IPS-18c (cell line): ENCODE data around the gene PRODH.
A peak's percentile ranks its signal among the peaks of the same experiment; 100 is the strongest.
"Not testable (repeated sequence)": the region's sequence is repeated elsewhere in the genome, so short reads cannot be mapped to it uniquely, and the experiment has no call there.

ENCODE experiments used
- H3K4me3 ChIP-seq: 2 replicates; pipeline ENCODE4 v1.7.0; 2013; ENCODE audit warnings: low read depth, mild to moderate bottlenecking, low read length, moderate library complexity; ENCODE audit not compliant: insufficient read depth
- H3K9me3 ChIP-seq: one replicate; pipeline ENCODE4 v1.6.1; 2013; ENCODE audit warnings: mild to moderate bottlenecking, low read length, moderate library complexity; ENCODE audit not compliant: control insufficient read depth, insufficient read depth

The PRODH gene

GRCh38 chr22:18935889-18936529, at the start of gene PRODH:
TSS of gene PRODH (minus strand) at chr22:18936293. CDS start at chr22:18936287, 6 bp downstream.
- no peak within 1 kb of the TSS for H3K4me3 ChIP-seq

GRCh38 chr22:18985780-18986179, 49.7 kb upstream of the PRODH start:
- Histone ChIP-seq H3K9me3 (no peaks in the 10 kb centered on the region), H3K4me3 (no peak overlapping the region)

More at GRCh38 chr22:18935889-18936529, at the start of gene PRODH:
- H3K9me3 ChIP-seq = no peaks in the 10 kb centered on the region

DNA sequence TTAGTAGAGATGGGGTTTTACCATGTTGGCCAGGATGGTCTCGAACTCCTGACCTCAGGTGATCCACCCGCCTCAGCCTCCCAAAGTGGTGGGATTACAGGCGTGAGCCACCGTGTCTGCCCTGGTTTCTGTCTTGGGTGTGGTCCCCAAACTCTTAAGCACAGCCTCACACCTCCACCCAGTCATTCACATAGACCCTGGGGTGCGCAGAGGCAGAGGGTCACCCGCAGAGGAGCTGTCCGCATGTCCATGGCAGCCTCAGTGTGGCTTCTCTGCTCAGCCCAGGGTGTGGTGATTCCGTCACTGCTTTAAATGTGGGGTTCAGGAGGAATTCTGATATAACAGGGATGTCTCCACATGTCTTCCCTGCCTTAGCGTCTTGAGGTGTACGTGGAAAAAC, 48.5 kb upstream of the PRODH start:
- Histone ChIP-seq H3K9me3 (no peaks in the 10 kb centered on the region), H3K4me3 (no peak overlapping the region)

- Histone ChIP-seq H3K4me3 (no peak overlapping the region), H3K9me3 (no peaks in the 10 kb centered on the region)
These were observed 47.1 kb upstream of the PRODH start for GRCh38 chr22:18983120-18983651.

- no peaks in the 10 kb centered on the region for H3K9me3 ChIP-seq
These were observed 44.7 kb upstream of the PRODH start for GRCh38 chr22:18980829-18981228.

GRCh38 chr22:18979957-18980356, 43.9 kb upstream of the PRODH start:
- H3K9me3 ChIP-seq = no peaks in the 10 kb centered on the region

More at GRCh38 chr22:18980829-18981228, 44.7 kb upstream of the PRODH start:
- no peak overlapping the region for H3K4me3 ChIP-seq

DNA sequence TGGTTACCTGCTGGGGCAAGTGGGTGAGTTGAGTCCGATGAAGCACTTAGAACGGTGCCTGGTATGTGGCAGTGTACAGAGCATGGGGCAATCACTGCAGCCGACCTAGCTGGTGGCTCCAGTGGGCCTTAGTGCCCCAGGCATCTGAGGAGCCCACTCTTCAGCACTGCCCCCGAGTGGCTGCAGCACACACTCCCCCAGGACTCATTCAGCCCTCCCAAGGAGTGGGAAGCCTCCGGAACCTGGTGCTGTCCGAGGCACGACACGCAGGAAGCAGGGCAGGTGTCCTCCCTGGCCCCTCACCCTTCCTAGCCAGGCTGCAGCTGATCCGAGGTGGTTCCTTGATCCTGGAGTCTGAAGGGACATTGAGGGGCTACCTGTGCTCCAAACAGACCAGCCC, 42.4 kb upstream of the PRODH start:
- H3K9me3 ChIP-seq = no peaks in the 10 kb centered on the region
- no peak overlapping the region for H3K4me3 ChIP-seq

More at GRCh38 chr22:18979957-18980356, 43.9 kb upstream of the PRODH start:
- H3K4me3 ChIP-seq = no peak overlapping the region

DNA sequence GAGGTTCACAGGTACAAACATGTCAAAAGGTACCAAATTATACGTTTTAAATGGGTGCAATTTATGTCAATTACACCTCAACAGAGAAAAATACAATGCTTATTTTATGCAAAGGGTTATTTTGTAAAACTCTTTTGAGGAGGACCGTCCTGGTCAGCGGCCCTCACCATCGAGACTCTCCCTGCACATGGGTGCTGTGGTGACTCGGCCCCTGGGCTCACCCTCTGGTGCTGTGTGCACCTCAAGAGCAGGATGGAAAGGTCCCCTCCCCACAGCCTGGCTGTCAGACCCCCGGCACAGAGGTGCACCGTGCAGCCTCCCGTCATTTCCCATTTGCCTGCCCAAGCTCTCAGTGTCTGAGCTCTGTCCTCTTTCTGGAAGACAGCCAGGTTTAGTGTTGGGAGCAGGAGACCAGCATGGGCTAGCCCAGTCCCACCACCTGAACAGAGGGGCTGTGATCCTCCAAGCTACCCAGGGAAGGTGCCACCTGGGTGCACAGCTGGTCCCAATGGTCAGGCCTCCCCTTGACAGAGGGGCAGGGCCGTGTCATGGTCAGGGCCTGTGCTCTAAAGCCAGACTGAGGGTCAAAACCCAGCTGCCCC, 41.8 kb upstream of the PRODH start:
- H3K9me3 ChIP-seq = no peaks in the 10 kb centered on the region

GRCh38 chr22:18976197-18976751, 40.2 kb upstream of the PRODH start:
- Histone ChIP-seq H3K9me3 (no peaks in the 10 kb centered on the region), H3K4me3 (no peak overlapping the region)

More for the DNA sequence above, 41.8 kb upstream of the PRODH start:
- H3K4me3 ChIP-seq = no peak overlapping the region

GRCh38 chr22:18975434-18976196, 39.5 kb upstream of the PRODH start:
- Histone ChIP-seq H3K4me3 (no peak overlapping the region), H3K9me3 (no peaks in the 10 kb centered on the region)

GRCh38 chr22:18974477-18975180, 38.5 kb upstream of the PRODH start:
- H3K4me3 ChIP-seq = no peak overlapping the region
- H3K9me3 ChIP-seq = no peaks in the 10 kb centered on the region

DNA sequence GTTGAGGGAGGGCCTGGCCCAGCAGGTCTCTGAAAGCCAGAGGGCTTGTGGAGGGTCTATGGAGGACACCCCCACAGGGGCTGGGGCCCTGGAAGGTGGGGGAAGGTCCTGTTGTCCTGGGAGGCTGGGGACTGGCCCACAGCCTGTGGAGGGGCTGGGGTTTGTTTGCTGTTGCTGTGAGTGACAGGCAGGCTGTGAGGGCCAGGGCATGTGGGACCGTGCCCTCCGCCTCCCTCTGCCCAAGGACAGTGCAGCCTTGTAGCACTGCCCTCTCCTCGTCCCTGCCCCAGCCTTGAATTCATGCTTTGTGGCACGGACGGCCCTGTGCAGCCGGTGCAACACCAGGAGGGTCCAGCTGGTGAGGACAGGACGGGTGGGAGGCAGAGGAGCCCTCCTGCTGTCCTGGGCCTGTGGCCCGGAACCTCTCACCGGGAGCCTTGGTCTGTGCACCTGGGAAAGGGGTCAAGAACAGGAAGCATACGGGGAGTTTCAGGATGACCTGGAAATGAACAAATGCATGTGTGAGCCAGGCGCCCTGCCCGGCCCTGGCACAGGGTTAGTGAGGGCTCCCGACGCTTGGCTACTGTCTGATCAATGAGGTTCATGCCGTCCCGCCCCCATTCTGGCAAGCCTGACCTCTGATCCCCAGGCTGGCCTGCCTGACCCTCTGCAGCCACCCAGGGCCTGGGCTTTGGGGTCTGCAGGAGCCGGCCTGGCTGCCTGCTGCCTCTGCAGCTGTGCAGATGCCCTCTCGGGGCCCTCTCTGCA, 37.4 kb upstream of the PRODH start:
- no peaks in the 10 kb centered on the region for H3K9me3 ChIP-seq

GRCh38 chr22:18972591-18972990, 36.5 kb upstream of the PRODH start:
- H3K9me3 ChIP-seq = not testable (repeated sequence)

More for the DNA sequence above, 37.4 kb upstream of the PRODH start:
- H3K4me3 ChIP-seq = no peak overlapping the region

GRCh38 chr22:18972029-18972428, 35.9 kb upstream of the PRODH start:
- H3K4me3 ChIP-seq, H3K9me3 ChIP-seq: not testable (repeated sequence)

More at GRCh38 chr22:18972591-18972990, 36.5 kb upstream of the PRODH start:
- H3K4me3 ChIP-seq = not testable (repeated sequence)

GRCh38 chr22:18971321-18971751, 35.2 kb upstream of the PRODH start:
- Histone ChIP-seq H3K9me3 (no peaks in the 10 kb centered on the region), H3K4me3 (peak overlapping the region; percentile 84)

DNA sequence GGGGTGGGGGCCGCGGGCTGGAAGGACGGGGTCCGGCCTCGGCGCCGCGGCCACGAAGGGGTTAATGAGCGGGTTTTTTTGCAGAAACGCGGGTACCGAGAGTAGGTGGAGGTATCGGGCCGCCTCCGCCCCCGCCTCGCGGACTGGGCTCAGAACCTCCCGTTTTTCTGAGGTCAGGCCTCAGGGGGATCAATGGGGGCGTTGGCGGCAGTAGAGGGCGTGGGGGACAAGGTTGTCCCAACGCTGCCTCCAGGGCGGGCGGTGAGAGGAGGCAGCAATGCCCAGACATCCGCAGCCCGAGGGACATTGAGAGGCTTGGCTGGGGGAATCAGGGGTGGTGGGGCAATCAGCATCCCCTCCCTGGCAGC, 34.8 kb upstream of the PRODH start:
- Histone ChIP-seq H3K4me3 (peak overlapping the region; percentile 84), H3K9me3 (no peaks in the 10 kb centered on the region)
